GM06990 (cell line): ENCODE measurements around the gene FAM25A.
"Not testable (repeated sequence)": the region's sequence is repeated elsewhere in the genome, so short reads cannot be mapped to it uniquely, and the experiment has no call there.

ENCODE experiments used
- DNase-seq: peaks from one replicate; pipeline ENCODE4 v3.0.0-alpha.2; 2011; ENCODE audit not compliant: insufficient read length; ENCODE audit errors: extremely low read depth
- H3K27me3 ChIP-seq: replicated peaks from 2 replicates; pipeline ENCODE4 v1.6.0; 2011; ENCODE audit warnings: low read length; ENCODE audit not compliant: control insufficient read depth, insufficient read depth
- H3K36me3 ChIP-seq: 2 replicates; pipeline ENCODE4 v1.5.1; 2011; ENCODE audit warnings: low read length; ENCODE audit not compliant: control insufficient read depth, insufficient read depth
- H3K4me3 ChIP-seq: replicated peaks from 2 replicates; pipeline ENCODE4 v1.5.1; 2011; ENCODE audit warnings: low read depth, mild to moderate bottlenecking, control low read depth, low read length
- CTCF ChIP-seq: IDR thresholded peaks from 2 replicates; pipeline ENCODE4 v1.5.1; 2011; ENCODE audit warnings: low read length, control low read depth, mild to moderate bottlenecking, inconsistent platforms; ENCODE audit not compliant: insufficient read depth, poor library complexity, severe bottlenecking

FAM25A gene

GRCh38 chr10:86992456-86992855 lies 27.6 kb upstream of the FAM25A start:
- no peak for TF ChIP-seq CTCF
- no peak for DNase-seq
- no peaks in the 10 kb centered on the region for H3K36me3 ChIP-seq
- H3K27me3 ChIP-seq = no peaks in the 10 kb centered on the region
- H3K4me3 ChIP-seq = no peak overlapping the region

GRCh38 chr10:86992929-86993328 lies 27.2 kb upstream of the FAM25A start:
- DNase-seq = no peak
- Histone ChIP-seq H3K4me3 (no peak overlapping the region), H3K27me3 (no peaks in the 10 kb centered on the region), H3K36me3 (no peaks in the 10 kb centered on the region)
- TF ChIP-seq CTCF = no peak

- not testable (repeated sequence) for H3K4me3 ChIP-seq, H3K27me3 ChIP-seq, H3K36me3 ChIP-seq, DNase-seq
Measured at GRCh38 chr10:86999802-87000403, 20.2 kb upstream of the FAM25A start.

- DNase-seq = no peak
- Histone ChIP-seq H3K36me3 (no peaks in the 10 kb centered on the region), H3K4me3 (no peak overlapping the region), H3K27me3 (no peaks in the 10 kb centered on the region)
- TF ChIP-seq CTCF = no peak
Measured at GRCh38 chr10:87000491-87000890, 19.6 kb upstream of the FAM25A start.

- not testable (repeated sequence) for H3K36me3 ChIP-seq, H3K4me3 ChIP-seq, DNase-seq, H3K27me3 ChIP-seq
Measured at GRCh38 chr10:87007124-87007523, 13.0 kb upstream of the FAM25A start.

- not testable (repeated sequence) for H3K36me3 ChIP-seq, DNase-seq, H3K4me3 ChIP-seq, H3K27me3 ChIP-seq
Measured at GRCh38 chr10:87007674-87008073, 12.4 kb upstream of the FAM25A start.

- not testable (repeated sequence) for DNase-seq
Measured at GRCh38 chr10:87008303-87008702, 11.8 kb upstream of the FAM25A start.

GRCh38 chr10:87009134-87009696 lies 10.9 kb upstream of the FAM25A start:
- not testable (repeated sequence) for H3K27me3 ChIP-seq, H3K36me3 ChIP-seq, DNase-seq, H3K4me3 ChIP-seq

More at GRCh38 chr10:87008303-87008702, 11.8 kb upstream of the FAM25A start:
- H3K4me3 ChIP-seq, H3K27me3 ChIP-seq, H3K36me3 ChIP-seq: not testable (repeated sequence)

GRCh38 chr10:87013528-87013927 lies 6.6 kb upstream of the FAM25A start:
- H3K4me3 ChIP-seq, H3K27me3 ChIP-seq, H3K36me3 ChIP-seq, DNase-seq: not testable (repeated sequence)

GRCh38 chr10:87014986-87015716 lies 4.9 kb upstream of the FAM25A start:
- DNase-seq, H3K36me3 ChIP-seq, H3K27me3 ChIP-seq, H3K4me3 ChIP-seq: not testable (repeated sequence)

GRCh38 chr10:87018127-87018526 lies 2.0 kb upstream of the FAM25A start:
- DNase-seq, H3K4me3 ChIP-seq, H3K27me3 ChIP-seq, H3K36me3 ChIP-seq: not testable (repeated sequence)
